Nephron (organoid): Measurements from ENCODE around the gene NNT.
"Not testable (repeated sequence)": the region's sequence is repeated elsewhere in the genome, so short reads cannot be mapped to it uniquely, and the experiment has no call there.

Source experiments
- H3K27ac Mint-ChIP-seq, 3 experiments: 2 replicates each; pipeline ENCODE4 v1.8.0; 2020; ENCODE audit warnings: mixed read lengths in 3 of 3, mild to moderate bottlenecking in 2 of 3, moderate library complexity in 1 of 3
- H3K27me3 Mint-ChIP-seq: 2 replicates; pipeline ENCODE4 v1.8.0; 2021; ENCODE audit warnings: low read depth, mild to moderate bottlenecking, moderate library complexity, mixed read lengths
- H3K36me3 Mint-ChIP-seq: 2 replicates; pipeline ENCODE4 v1.8.0; 2020; ENCODE audit warnings: low read depth, mixed read lengths
- H3K4me1 Mint-ChIP-seq: 2 replicates; pipeline ENCODE4 v1.8.0; 2020; ENCODE audit warnings: mixed read lengths
- H3K4me3 Mint-ChIP-seq, 3 experiments: 2 replicates each; pipeline ENCODE4 v1.8.0; 2020; ENCODE audit warnings: mild to moderate bottlenecking in 3 of 3, mixed read lengths in 3 of 3, moderate library complexity in 2 of 3
- H3K9me3 Mint-ChIP-seq: 2 replicates; pipeline ENCODE4 v1.8.0; 2020; ENCODE audit warnings: mixed read lengths
- CTCF ChIP-seq, 3 experiments: fragments of 200-600 bp; sonication (generic); IDR thresholded peaks; one replicate each; pipeline ENCODE4 v1.5.0; 2021; ENCODE audit warnings: antibody characterized with exemption in 3 of 3; ENCODE audit not compliant: unreplicated experiment in 3 of 3

The NNT gene

GRCh38 chr5:43694027-43694426, 91.0 kb downstream of the NNT start:
- no peak for TF ChIP-seq CTCF (IDR thresholded peaks at IDR 0.05; ENCODE audit: unreplicated experiment in 3 of 3)
- H3K9me3 Mint-ChIP-seq: peaks cover 22% of the 10 kb centered on the region
- H3K4me3 Mint-ChIP-seq: no peak overlapping the region
- H3K27me3 Mint-ChIP-seq: no peaks in the 10 kb centered on the region
- H3K27ac Mint-ChIP-seq: no peak overlapping the region
- peaks cover 5% of the 10 kb centered on the region for H3K4me1 Mint-ChIP-seq
- H3K36me3 Mint-ChIP-seq: peaks cover 70% of the 10 kb centered on the region

GRCh38 chr5:43696444-43696843, 93.5 kb downstream of the NNT start:
- Mint-ChIP-seq H3K36me3 (peaks cover 56% of the 10 kb centered on the region), H3K9me3 (peaks cover 22% of the 10 kb centered on the region)
- H3K27me3 Mint-ChIP-seq, H3K4me1 Mint-ChIP-seq, H3K4me3 Mint-ChIP-seq, H3K27ac Mint-ChIP-seq: not testable (repeated sequence)

GRCh38 chr5:43699910-43700309, 96.9 kb downstream of the NNT start:
- H3K27ac Mint-ChIP-seq: peak overlapping the region in 2 of 3 experiments; percentile 9 to 30
- peaks cover 5% of the 10 kb centered on the region for H3K4me1 Mint-ChIP-seq
- H3K36me3 Mint-ChIP-seq: peaks cover 45% of the 10 kb centered on the region
- TF ChIP-seq CTCF (IDR thresholded peaks at IDR 0.05; ENCODE audit: unreplicated experiment in 3 of 3): no peak
- no peaks in the 10 kb centered on the region for H3K27me3 Mint-ChIP-seq
- peaks cover 11% of the 10 kb centered on the region for H3K9me3 Mint-ChIP-seq
- no peak overlapping the region for H3K4me3 Mint-ChIP-seq

- no peak for TF ChIP-seq CTCF (IDR thresholded peaks at IDR 0.05; ENCODE audit: unreplicated experiment in 3 of 3)
- Mint-ChIP-seq H3K4me3 (no peak overlapping the region), H3K4me1 (peaks cover 5% of the 10 kb centered on the region), H3K36me3 (peaks cover 45% of the 10 kb centered on the region), H3K9me3 (peaks cover 4% of the 10 kb centered on the region), H3K27me3 (no peaks in the 10 kb centered on the region), H3K27ac (peak overlapping the region in 2 of 3 experiments; percentile 17 to 30)
Measured at GRCh38 chr5:43700601-43701000, 97.6 kb downstream of the NNT start.

- no peak for TF ChIP-seq CTCF (IDR thresholded peaks at IDR 0.05; ENCODE audit: unreplicated experiment in 3 of 3)
- H3K36me3 Mint-ChIP-seq: peaks cover 41% of the 10 kb centered on the region
- H3K4me3 Mint-ChIP-seq: no peak overlapping the region
- H3K27me3 Mint-ChIP-seq: no peaks in the 10 kb centered on the region
- peak overlapping the region in 1 of 3 experiments; percentile 16 for H3K27ac Mint-ChIP-seq
- H3K4me1 Mint-ChIP-seq: peaks cover 5% of the 10 kb centered on the region
- no peaks in the 10 kb centered on the region for H3K9me3 Mint-ChIP-seq
Measured at GRCh38 chr5:43701227-43701626, 98.2 kb downstream of the NNT start.

- Mint-ChIP-seq H3K4me1 (peaks cover 5% of the 10 kb centered on the region), H3K9me3 (no peaks in the 10 kb centered on the region), H3K36me3 (peaks cover 37% of the 10 kb centered on the region), H3K27me3 (no peaks in the 10 kb centered on the region), H3K4me3 (no peak overlapping the region), H3K27ac (no peak overlapping the region)
- no peak for TF ChIP-seq CTCF (IDR thresholded peaks at IDR 0.05; ENCODE audit: unreplicated experiment in 3 of 3)
Measured at GRCh38 chr5:43702293-43702692, 99.3 kb downstream of the NNT start.
